HG03060 (cell line): ENCODE measurements around the gene RNF123.

Experiments used
- ATAC-seq: cut with Tn5 transposase; IDR thresholded peaks from one replicate; pipeline ENCODE4 v1.9.1; 2021; ENCODE audit warnings: low read depth, moderate number of reproducible peaks; ENCODE audit not compliant: unreplicated experiment

Gene RNF123

DNA sequence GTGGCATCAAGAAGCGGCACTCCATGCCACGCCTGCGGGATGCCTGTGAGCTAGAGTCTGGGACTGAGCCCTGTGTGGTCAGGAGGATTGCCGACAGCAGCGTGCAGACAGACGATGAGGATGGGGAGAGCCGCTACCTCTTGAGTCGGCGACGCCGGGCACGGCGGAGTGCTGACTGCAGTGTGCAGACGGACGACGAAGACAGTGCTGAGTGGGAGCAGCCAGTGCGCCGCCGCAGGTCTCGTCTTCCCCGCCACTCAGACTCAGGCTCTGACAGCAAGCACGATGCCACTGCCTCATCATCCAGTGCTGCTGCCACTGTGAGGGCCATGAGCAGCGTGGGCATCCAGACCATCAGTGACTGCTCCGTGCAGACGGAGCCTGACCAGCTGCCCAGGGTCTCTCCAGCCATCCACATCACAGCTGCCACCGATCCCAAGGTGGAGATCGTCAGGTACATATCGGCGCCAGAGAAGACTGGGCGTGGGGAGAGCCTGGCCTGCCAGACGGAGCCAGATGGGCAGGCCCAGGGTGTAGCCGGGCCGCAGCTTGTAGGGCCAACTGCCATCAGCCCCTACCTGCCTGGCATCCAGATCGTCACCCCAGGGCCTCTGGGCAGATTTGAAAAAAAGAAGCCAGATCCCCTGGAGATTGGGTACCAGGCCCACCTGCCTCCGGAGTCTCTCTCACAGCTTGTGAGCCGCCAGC, 32.0 kb upstream of the RNF123 start:
- no peak for ATAC-seq

DNA sequence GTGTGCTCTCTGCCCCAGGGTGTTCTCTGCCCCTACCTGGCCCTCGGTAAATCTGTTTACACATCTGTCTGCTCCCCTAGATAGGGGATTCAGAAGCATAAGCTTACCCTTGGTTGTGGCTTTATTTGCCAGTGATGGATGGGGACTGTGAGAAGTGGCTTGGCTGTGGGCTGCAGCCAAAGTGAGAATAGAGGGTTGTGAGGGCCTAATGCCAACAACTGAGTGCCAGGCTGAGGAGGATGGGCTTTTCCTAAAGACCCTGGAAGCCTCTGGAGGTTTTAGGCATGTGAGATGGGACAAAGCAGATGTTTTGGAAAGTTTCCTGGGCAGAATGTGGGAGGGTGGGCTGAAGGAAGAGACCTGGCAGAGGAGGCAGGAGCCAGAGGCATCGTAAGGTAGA, 30.6 kb upstream of the RNF123 start:
- no peak for ATAC-seq

DNA sequence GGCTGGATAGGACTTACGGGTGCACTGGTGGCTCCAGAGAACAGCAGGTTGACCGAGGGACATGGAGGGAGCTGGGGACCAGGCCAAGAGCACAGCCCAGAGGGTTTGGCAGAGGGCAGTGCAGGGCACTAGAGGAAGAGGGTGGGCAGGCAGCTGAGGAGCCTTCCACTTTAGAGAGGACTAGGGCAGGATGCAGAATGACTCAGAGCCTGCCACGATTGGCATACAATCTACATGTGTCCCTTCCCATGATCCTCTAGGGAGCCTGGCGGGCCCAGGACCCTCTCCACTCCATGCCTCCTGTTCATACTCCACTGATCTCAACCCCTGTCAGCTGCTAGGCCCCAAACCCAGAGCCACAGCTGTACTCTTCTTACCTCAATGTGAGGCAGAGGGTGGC, 29.6 kb upstream of the RNF123 start:
- ATAC-seq = no peak

DNA sequence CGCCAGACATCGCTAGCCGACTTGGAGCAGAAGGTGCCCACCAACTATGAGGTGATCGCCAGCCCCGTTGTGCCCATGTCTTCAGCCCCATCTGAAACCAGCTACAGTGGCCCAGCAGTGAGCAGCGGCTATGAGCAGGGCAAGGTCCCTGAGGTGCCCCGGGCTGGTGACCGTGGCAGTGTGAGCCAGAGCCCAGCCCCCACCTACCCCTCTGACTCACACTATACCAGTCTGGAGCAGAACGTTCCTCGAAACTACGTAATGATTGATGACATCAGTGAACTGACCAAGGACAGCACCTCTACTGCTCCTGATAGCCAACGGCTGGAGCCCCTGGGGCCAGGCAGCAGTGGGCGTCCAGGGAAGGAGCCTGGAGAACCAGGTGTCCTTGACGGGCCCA, 28.1 kb upstream of the RNF123 start:
- ATAC-seq = no peak

DNA sequence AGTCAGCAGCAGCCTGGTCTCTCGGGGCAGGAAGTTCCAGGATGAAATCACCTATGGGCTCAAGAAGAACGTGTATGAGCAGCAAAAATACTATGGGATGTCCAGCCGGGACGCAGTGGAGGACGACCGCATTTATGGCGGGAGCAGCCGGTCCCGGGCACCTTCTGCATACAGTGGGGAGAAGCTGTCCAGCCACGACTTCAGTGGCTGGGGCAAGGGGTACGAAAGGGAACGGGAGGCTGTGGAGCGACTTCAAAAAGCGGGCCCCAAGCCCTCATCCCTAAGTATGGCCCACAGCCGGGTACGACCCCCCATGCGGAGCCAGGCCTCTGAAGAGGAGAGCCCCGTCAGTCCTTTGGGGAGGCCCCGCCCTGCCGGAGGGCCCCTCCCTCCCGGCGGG, 27.3 kb upstream of the RNF123 start:
- no peak for ATAC-seq

DNA sequence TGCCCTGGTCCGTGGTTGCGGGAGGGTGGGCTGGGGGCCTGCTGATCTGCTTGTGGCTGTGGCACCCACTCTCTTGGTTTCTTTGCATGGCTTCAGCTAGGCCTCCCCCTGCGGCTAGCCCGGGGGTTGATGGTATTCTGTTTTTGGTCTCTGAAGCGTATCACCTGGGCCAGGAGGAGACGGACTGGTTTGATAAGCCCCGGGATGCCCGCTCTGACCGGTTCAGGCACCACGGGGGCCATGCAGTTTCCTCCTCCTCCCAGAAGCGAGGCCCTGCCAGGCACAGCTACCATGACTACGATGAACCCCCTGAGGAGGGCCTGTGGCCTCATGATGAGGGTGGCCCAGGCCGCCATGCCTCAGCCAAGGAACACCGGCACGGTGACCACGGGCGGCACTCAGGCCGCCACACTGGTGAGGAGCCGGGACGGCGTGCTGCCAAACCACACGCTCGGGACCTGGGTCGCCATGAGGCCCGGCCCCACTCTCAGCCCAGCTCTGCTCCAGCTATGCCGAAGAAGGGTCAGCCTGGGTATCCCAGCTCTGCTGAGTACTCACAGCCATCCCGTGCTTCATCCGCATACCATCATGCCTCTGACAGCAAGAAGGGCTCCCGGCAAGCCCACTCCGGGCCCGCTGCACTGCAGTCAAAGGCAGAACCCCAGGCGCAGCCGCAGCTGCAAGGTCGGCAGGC, 26.5 kb upstream of the RNF123 start:
- ATAC-seq = no peak

DNA sequence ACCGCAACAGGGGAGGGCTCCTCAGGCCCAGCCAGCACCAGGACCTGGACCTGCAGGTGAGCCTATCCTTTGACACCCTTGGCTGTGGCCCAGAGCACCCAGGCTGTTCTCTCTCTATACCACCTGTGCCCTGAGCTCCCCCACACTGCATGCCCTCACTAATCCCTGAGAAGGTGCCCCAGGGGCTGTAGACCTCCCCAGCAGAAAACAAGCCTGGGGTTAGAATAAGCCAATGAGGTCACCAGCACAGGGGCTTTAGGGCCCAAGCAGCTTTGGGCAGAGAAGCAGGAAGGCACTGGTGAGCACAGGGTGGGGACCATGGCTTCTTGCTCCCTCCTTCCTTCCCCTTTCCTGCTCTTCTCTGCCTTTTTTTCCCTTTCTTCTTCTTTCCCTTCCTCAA, 25.5 kb upstream of the RNF123 start:
- no peak for ATAC-seq

DNA sequence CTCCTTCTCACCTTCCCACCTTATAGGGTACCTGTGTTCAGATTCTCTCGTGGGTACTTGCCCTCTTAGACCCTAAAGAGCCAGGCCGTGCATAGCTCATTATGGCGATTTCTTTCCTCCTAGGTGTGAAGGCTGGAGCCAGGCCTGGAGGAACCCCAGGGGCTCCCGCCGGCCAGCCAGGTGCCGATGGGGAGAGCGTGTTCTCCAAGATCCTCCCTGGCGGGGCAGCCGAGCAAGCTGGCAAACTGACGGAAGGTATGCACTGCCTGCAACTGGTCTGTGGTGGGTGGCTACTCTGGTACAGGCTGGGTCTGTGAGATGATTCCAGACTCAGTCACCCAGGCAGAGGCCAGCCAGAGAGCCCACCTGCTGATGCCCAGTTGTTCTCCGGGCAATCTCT, 25.1 kb upstream of the RNF123 start:
- ATAC-seq = no peak

DNA sequence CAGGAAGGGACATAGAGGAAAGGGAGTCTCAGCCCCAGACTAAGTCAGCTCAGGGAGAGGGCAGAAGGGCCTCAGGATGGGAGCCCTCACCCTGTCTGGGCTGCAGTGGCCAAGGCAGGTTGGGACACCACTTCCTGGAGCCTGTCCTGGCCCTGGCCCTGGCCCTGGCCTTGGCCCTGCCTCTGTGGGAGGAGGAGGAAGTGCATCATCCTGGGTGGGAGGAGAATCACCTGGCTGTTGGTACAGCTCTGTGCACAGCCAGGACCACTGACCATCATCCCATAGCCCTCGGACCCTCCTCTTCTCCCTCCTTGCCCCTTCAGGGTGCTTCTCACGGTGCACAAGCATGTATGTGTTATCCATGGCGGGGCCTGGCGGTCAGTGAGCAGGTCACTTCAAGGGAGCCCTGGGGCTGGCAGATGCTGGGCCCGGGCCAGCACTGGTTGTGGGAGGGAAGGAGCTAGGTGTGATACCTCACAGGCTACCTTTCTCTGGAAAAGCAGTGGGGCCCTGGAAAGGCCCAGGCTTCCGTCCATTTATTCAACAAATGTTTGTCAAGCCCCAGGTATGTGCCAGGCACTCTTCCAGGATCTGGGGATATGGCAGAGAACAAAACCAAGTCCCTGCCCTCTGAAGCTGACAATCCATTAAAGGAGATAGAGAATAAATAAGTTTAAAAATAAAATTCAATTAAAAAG, 23.4 kb upstream of the RNF123 start:
- ATAC-seq = no peak

DNA sequence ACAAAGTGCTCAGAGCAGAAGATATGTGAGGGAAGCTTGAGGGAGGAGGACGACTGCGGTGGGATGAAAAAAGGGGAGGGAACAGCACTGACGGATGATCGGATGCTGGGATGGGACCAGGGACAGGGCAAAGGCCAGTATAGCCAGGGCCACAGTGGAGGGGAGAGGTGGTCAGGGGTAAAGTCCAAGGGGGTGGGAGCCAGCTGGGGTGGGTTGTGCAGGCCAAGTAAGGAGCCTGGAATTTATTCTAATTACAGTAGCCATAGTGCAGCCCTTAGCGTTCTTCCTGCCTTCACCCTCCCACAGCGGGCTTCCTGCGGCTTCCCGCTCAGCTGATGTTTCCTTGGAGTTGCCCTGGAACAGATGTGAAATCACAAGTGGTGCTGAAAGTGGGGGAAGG, 22.8 kb upstream of the RNF123 start:
- ATAC-seq = no peak

DNA sequence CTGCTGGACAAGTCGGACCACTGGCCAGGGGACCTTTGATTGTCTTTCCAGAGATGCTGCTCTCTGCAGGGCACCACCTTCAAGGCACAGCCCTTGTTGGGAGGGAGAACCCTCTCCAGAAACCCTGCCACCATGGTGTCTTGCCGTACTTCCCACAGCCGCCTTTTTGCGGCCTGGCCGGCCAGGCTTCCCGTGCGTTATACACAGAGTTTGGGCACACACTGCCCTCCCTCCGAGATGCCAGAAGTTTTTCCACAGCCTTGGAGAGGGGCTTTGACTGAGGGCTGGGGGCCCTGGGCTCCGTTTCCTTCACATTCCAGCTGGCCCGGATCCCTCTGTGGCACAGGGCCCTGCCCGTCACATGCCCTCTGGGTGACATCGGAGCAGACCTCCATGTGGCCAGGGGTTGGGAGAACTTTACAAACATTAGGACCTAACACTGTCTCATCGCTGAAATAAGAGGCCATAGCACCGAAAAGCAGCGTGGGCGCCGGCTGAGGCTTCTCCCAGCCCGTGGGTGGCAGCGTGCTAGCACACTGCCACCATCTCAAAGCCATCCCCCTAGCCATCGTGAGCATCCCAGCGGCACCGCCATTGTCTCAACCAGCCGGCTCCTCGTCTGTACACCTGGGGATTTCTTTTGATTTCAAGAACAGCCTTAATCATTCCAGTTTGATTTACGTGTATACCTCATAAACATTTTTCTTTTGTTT, 21.5 kb upstream of the RNF123 start:
- ATAC-seq = no peak

DNA sequence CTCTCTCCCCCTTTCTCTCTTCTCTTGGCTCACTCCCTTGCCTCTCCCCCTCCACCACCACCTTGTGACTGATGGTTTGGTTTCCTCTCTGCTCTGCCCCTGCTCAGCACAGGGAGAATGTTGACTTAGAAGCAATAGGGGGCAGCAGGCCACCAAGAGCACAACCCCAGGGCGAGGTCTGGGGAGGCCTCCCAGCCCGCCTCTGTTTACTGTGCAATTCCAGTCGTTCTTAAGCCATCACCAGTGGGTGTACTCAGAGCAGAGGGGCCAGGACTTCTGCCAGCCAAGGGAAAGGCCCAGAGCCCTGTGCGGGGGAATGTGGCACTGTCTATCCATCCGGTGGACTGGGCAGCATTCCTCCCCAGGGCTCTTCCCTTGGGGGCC, 21.0 kb upstream of the RNF123 start:
- no peak for ATAC-seq

DNA sequence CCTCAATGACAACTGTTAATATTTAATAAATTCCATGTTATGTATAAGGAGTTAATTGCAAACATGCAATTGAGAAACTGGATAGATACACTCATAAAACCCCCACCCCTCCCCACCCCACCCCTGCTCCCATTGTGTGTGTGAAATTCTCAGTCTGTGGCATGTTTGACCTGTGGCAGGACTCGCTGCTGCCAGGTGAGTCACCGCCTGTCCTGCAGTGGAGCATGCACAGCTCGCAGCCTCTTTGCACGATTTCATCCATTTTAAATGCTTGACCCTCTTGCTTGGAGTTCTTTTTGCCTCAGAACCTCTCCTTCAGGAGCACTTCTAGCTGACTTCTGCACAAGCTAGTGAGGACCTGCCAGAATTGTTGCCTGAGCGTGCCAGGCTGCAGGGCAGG, 20.5 kb upstream of the RNF123 start:
- no peak for ATAC-seq

DNA sequence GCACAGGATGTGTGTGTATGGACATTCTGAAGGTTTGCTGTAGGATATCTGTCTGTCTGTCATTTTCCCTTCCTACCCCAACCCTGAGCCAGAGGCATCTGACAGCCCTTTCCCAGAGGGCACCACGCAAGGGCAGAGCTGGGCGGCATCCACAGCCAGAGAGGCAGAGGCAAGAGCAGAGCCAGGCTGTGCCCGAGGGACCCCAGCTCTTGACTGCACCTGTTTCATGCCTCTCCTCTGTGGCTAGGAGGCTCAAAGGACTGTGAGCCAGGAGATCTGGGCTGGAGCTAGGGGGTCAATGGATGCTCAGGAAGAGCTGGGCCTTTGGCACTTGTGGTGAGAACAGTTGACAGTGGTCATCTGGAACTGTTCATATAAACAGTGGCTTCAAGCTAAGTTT, 20.0 kb upstream of the RNF123 start:
- ATAC-seq = no peak

DNA sequence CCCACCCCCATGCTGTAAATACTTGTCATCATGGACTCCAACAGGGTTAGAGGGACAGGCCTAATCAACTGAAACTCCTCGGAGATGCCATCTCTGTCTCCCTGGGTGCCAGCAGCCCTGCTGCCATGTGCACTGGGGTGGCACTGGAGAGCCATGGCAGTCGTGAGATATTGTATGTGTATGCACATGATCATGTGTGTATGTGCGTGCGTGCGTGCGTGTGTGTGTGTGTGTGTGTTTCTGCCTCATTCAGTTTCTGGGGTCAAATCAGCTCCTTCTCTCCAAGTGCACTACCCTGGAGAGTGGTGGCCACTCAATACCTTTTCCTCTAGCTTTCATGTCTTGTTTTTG, 18.4 kb upstream of the RNF123 start:
- no peak for ATAC-seq

DNA sequence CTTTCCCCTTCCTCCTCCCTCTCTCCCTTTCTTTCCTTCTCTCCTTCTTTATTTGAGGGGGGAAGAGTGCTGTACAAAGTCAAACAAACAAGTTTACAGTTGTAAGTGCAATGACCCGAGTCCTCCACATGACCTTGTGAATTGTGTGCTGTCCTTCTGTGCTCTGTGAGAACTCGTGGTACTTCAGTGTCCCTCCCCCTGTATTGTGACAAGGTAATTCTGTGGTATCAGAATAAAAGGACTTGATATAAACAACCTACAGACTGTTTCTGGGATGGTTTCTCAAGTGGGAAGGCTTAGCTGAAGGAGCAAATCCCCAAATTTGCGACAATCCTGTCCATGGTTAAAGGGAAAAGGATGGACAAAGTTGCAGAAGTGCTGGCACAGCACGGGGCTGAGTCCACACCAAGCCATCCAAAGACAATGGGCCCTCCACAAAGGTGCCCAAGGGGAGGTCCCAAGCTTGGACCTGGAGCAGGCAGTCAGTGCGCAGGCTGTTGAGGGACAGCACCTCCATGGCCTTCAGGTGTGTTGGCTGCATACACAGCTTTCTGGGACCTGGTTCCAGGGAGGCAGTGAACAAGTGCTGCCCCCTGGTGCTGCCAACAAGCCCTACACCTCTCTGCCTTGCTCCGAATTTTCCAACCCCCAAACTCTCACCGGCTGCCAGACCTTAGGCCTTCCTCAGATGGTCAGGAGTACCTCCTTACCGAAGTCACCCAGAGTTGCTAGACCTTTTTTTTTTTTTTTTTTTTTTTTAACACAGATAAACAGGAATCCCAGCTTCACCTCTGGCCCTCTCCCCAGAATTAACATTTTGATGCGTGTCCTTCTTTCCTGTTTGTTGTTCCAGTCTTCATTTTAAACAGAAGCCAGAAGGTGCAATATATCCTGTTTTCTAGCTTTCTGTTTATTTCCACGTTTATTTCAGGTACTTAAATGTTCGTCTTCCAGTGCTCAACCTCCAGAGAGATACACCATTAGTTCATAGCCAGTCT, 17.8 kb upstream of the RNF123 start:
- no peak for ATAC-seq

DNA sequence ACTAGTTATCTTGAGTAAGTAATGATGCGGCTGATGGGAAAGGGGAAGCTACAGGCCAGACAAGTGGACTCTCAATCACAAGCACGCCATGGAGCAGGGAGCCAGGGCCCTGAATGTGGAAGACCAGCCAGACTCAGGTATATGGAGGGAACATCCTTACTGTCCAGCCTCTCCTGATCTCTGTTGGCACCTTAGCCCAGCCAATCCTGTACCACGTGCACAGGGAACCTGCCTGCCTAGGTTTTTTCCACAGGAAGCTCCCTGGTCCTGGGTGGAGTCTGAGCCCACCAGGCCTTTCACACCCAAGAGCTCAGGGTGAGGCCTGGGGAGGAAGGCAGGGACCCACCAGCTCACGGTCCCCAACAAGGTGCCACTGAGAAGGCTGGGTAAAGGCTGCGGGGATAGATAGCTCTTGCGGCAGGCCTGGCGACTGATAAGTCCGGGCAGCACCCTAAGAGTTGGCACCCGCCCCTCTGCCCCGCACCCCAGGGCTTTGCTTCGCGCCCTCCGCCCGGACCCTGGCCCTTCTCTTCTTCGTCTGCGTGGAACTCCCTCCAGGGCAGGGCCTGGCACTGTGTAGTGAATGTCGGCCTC, 16.1 kb upstream of the RNF123 start:
- ATAC-seq = no peak

DNA sequence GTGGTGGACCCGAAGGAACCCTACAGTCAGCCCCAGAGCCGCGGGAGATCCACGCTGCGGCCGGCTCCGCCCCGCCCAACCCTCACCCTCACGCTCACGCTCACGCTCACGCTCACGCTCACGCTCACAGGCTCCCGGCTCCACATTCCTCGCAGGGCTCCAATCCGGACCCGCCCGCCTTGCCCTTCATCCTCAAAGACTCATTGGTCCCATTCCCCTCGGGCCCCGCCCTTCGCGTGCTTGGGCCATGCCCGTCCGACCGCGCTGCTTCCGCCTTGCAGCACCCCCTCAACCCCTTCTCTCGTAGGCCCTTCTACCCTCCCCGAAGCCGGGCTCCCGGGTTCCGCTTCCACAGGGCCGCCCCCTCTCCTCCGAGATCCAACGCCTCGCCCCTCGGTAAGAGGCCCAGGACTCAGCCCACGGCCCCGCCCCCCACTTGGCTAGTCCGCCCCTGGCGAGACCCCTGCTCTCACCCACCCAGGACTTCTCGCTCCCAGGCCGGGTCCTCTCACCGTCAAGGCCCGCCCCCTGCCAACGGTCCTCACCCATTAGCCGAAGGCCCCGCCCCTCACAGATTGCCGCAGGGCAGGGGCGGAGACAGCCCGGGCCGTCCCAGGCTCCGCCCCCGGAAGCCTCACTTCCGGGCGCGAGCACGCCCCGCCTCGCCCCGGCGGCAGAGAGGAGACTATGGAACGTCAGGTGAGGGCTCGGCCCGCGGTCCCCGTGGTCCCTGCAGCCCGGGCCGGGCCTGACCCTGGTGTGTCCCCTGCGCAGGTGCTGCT, 15.5 kb upstream of the RNF123 start, which contains the start of gene APEH:
TSS of gene APEH (plus strand) at position 637 of the 782 bp plus-strand sequence. CDS start at position 688, 51 bp downstream.
- ATAC-seq = peak; percentile 45

DNA sequence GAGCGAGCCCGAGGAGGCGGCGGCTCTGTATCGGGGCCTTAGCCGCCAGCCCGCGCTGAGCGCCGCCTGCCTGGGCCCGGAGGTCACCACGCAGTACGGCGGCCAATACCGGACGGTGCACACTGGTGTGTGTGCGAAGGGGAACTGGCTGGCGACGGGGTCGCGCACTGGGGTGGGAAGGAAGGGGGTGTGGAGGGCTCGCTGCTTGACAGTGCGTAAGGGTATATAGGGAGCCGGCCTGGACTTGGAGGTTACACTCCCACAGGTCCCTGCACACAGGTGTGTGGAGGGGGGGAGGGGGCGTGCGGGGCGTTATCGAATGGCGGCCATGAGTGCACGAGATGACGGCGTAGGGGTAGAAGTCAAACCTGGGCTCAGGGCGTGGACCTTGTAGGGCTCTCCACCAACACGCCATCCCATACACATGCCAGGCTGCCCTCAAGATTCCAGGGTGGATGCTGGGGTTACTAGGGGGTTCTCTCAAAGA, 14.8 kb upstream of the RNF123 start:
- ATAC-seq = no peak
